ENCODE data around the gene CYP26A1. TPM values are rescaled to one million over a fixed set of nuclear protein-coding genes. Genes with fewer than 3 reads are reported as not detected.

CYP26A1 gene
- total RNA-seq, 1 donor from 2014 or later: 4.2 TPM

DNA sequence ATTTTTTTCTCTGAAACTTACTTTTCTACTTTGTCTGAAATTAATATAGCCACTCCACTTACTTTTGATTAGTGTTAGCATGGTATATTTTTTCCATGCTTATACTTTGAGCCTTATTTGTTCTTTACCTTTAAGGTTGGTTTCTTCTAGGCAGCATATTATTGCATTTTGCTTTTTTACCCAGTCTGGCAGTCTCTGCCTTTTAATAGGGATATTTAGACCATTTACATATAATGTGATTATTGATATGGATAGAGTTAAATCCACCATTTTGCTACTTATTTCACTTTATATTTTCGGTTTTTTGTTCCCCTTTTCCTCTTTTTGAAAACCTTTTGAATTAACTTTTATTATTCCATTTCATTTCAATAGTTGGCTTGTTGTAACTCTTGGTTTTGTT lies 30.3 kb downstream of the CYP26A1 start:
- no peak for DNase-seq (ENCODE audit: extremely low spot score, unreplicated experiment)
- H3K36me3 Mint-ChIP-seq: no peaks in the 10 kb centered on the region
- no peaks in the 10 kb centered on the region for H3K9me3 Mint-ChIP-seq
- no peaks in the 10 kb centered on the region for H3K4me1 Mint-ChIP-seq (ENCODE audit: unreplicated experiment)
- no peak overlapping the region for H3K4me3 Mint-ChIP-seq
- H3K27ac Mint-ChIP-seq: no peak overlapping the region
- H3K27me3 Mint-ChIP-seq: no peaks in the 10 kb centered on the region
- TF ChIP-seq, protein P1, sequence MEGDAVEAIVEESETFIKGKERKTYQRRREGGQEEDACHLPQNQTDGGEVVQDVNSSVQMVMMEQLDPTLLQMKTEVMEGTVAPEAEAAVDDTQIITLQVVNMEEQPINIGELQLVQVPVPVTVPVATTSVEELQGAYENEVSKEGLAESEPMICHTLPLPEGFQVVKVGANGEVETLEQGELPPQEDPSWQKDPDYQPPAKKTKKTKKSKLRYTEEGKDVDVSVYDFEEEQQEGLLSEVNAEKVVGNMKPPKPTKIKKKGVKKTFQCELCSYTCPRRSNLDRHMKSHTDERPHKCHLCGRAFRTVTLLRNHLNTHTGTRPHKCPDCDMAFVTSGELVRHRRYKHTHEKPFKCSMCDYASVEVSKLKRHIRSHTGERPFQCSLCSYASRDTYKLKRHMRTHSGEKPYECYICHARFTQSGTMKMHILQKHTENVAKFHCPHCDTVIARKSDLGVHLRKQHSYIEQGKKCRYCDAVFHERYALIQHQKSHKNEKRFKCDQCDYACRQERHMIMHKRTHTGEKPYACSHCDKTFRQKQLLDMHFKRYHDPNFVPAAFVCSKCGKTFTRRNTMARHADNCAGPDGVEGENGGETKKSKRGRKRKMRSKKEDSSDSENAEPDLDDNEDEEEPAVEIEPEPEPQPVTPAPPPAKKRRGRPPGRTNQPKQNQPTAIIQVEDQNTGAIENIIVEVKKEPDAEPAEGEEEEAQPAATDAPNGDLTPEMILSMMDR (conservative IDR thresholded peaks at IDR 0.05): no peak

DNA sequence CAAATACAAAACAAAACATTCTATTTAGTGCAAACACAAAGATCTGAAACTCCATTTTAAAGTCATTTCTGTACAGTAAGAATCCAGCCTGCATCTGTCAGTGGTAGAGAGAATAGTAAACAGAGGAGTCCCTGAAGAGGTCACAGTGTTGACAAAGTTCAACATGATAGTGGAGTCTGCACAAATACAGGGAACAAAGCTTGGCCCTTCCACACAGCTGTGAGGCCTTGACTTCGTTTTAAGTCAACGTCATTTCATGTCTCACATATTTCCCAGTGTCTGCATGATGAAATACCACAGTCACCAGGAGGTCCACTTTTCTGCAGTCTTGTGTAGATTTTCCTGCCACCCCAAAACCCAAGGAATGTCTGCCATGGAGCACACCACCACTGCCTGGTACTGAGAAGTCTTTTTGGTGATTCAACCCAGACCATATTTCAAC lies 33.0 kb downstream of the CYP26A1 start:
- no peaks in the 10 kb centered on the region for H3K4me1 Mint-ChIP-seq (ENCODE audit: unreplicated experiment)
- H3K27ac Mint-ChIP-seq: no peak overlapping the region
- H3K9me3 Mint-ChIP-seq: no peaks in the 10 kb centered on the region
- no peaks in the 10 kb centered on the region for H3K27me3 Mint-ChIP-seq
- H3K36me3 Mint-ChIP-seq: no peaks in the 10 kb centered on the region
- no peak overlapping the region for H3K4me3 Mint-ChIP-seq
- TF ChIP-seq, protein P1 (conservative IDR thresholded peaks at IDR 0.05): no peak
- DNase-seq (ENCODE audit: extremely low spot score, unreplicated experiment): no peak

DNA sequence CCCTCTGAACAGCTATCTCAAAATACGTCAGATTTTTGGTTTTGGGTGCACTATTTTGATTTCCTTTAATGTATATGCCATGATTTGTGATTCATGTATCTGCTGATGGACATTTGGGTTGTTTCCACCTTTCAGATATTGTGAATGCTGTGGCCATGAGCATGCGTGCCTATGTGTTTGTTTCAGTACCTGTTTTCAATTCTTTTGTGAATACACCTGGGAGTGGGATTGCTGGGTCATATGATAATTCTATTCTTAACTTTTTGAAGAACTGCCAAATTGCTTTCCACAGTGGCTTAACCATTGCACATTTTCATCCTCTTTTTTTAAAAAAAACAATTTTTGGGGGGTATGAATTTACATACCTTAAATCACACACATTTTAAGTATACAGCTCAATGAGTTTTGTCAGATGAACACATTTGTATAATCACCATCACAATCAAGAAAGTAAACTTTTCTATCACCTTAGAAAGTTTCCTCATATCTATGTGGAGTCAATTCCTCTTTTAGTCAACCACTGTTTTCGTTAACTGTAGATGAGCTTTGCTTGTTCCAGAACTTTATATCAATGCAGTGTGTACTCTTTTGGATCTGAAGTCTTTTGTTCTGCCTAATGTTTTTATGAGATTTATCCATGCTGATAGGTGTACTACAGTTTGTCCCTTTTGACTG lies 36.9 kb downstream of the CYP26A1 start:
- peaks cover 6% of the 10 kb centered on the region for H3K9me3 Mint-ChIP-seq
- peaks cover 19% of the 10 kb centered on the region for H3K27me3 Mint-ChIP-seq
- no peak for DNase-seq (ENCODE audit: extremely low spot score, unreplicated experiment)
- no peak overlapping the region for H3K4me3 Mint-ChIP-seq
- H3K27ac Mint-ChIP-seq: no peak overlapping the region
- TF ChIP-seq, protein P1 (conservative IDR thresholded peaks at IDR 0.05): no peak
- no peaks in the 10 kb centered on the region for H3K36me3 Mint-ChIP-seq
- no peaks in the 10 kb centered on the region for H3K4me1 Mint-ChIP-seq (ENCODE audit: unreplicated experiment)

DNA sequence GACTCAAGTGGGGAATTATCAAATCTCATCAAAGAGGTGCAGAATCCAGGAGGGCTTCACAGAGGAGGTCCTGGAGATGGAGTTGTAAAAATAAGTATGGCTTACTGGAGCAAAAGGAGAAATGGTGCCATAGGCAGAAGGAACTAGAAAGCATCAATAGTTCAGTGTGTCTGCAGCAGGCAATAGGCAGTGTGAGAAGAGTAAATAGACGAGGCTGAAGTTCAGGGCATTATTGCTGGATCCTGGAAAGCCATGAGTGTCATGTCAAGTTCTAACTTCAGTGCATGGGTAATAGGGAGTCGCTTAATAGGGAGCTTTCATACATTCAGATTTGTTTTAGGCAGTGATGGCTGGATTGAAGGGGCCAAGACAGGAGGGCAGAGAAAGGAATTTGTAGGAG lies 39.3 kb downstream of the CYP26A1 start:
- Mint-ChIP-seq H3K27ac (no peak overlapping the region), H3K27me3 (peaks cover 19% of the 10 kb centered on the region), H3K9me3 (peaks cover 6% of the 10 kb centered on the region), H3K36me3 (no peaks in the 10 kb centered on the region), H3K4me3 (no peak overlapping the region), H3K4me1 (ENCODE audit: unreplicated experiment) (no peaks in the 10 kb centered on the region)
- TF ChIP-seq, protein P1 (conservative IDR thresholded peaks at IDR 0.05): no peak
- no peak for DNase-seq (ENCODE audit: extremely low spot score, unreplicated experiment)

DNA sequence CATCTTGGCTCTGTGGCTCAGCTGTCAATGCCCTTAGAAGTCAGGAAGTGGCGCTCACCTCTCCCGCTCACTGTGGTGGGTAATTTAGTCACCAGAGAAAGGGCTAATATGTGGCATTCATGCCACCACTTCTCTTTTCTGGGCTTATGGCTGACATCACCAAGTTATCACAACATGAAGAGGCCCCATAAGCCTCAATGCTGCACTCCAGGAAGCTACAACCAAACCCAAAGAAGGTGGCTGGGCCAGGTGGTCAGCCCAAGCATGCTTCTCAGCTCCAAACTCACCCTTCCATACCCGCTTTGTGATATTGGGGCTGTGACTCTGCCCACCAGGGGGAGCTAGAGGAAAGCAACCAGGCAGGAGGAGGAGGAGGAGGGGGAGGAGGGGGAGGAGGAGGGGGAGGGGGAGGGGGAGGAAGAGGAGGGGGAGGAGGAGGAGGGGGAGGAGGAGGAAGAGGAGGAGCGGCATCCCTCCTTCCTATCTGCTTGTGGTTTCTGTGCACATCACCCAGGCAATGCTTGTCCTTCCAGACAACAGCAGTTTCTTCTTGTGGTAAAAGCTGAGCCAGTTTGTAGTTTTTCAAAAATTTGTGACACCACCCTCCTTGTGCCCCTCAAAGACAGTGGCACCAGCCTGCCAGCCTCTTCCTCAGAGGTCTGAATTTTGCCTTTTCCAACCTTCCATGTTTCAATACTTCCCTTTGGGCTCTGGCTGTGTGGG lies 42.1 kb downstream of the CYP26A1 start:
- no peaks in the 10 kb centered on the region for H3K4me1 Mint-ChIP-seq (ENCODE audit: unreplicated experiment)
- H3K27ac Mint-ChIP-seq: no peak overlapping the region
- no peaks in the 10 kb centered on the region for H3K36me3 Mint-ChIP-seq
- TF ChIP-seq, protein P1 (conservative IDR thresholded peaks at IDR 0.05): peak; percentile 59
- DNase-seq (ENCODE audit: extremely low spot score, unreplicated experiment): peak; percentile 69
- peaks cover 31% of the 10 kb centered on the region for H3K27me3 Mint-ChIP-seq
- peaks cover 6% of the 10 kb centered on the region for H3K9me3 Mint-ChIP-seq
- H3K4me3 Mint-ChIP-seq: no peak overlapping the region
